Gastrocnemius medialis (tissue), 4 donors: ENCODE data around the gene SLC35G1.

Source experiments
- POLR2A ChIP-seq, 2 donors: fragments of 450-650 bp; IDR thresholded peaks; one replicate each; pipeline ENCODE4 v1.6.1; 2017; ENCODE audit warnings: antibody characterized with exemption in 2 of 2, mild to moderate bottlenecking in 2 of 2, moderate library complexity in 2 of 2
- TF ChIP-seq, protein P1 (sequence below), 5 experiments: fragments of 450-650 bp in 3 of 5; fragments of 200-600 bp in 2 of 5; sonication (generic) in 2 of 5; IDR thresholded peaks in 4 of 5; conservative IDR thresholded peaks in 1 of 5; 1 replicate in 4 of 5; 2 replicates in 1 of 5; pipeline ENCODE4 v1.5.1; 2016 to 2019; ENCODE audit warnings: antibody characterized with exemption in 5 of 5, mild to moderate bottlenecking in 3 of 5, moderate library complexity in 3 of 5

- TF ChIP-seq, protein P1, sequence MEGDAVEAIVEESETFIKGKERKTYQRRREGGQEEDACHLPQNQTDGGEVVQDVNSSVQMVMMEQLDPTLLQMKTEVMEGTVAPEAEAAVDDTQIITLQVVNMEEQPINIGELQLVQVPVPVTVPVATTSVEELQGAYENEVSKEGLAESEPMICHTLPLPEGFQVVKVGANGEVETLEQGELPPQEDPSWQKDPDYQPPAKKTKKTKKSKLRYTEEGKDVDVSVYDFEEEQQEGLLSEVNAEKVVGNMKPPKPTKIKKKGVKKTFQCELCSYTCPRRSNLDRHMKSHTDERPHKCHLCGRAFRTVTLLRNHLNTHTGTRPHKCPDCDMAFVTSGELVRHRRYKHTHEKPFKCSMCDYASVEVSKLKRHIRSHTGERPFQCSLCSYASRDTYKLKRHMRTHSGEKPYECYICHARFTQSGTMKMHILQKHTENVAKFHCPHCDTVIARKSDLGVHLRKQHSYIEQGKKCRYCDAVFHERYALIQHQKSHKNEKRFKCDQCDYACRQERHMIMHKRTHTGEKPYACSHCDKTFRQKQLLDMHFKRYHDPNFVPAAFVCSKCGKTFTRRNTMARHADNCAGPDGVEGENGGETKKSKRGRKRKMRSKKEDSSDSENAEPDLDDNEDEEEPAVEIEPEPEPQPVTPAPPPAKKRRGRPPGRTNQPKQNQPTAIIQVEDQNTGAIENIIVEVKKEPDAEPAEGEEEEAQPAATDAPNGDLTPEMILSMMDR (IDR thresholded peaks at IDR 0.05 in 4 of 5, conservative IDR thresholded peaks at IDR 0.05 in 1 of 5): no peak
- no peak for TF ChIP-seq POLR2A (IDR thresholded peaks at IDR 0.05)
These were observed 24.0 kb downstream of the SLC35G1 start for GRCh38 chr10:93917821-93918220.
